ENCODE measurements around the gene CCDC40.

The CCDC40 gene

GRCh38 chr17:80147035-80147822 is 110.8 kb downstream of the CCDC40 start, which contains the start of gene EIF4A3:
EIF4A3 (minus strand) TSS chr17:80147128; CDS start chr17:80146961, 167 bp downstream.
- peaks cover 7% of the 10 kb centered on the region for H3K4me1 ChIP-seq
- peaks cover 19% of the 10 kb centered on the region for H3K79me2 ChIP-seq
- peak within 1 kb of the TSS; percentile 76 for H3K27ac ChIP-seq
- peak within 1 kb of the TSS; percentile 92 for H3K4me3 ChIP-seq (ENCODE audit: low read depth, low read length)
- no peak for TF ChIP-seq CTCF (IDR thresholded peaks at IDR 0.05)
- no peaks in the 10 kb centered on the region for H3K36me3 ChIP-seq (ENCODE audit: control insufficient read depth, insufficient read depth, low read length)
- H3K27me3 ChIP-seq (ENCODE audit: control insufficient read depth, insufficient read depth, low read length), result no peaks in the 10 kb centered on the region
- H3K9ac ChIP-seq, result peak within 1 kb of the TSS; percentile 75
- peak within 1 kb of the TSS; percentile 82 for H3K4me2 ChIP-seq (ENCODE audit: low read length)
- peak within 1 kb of the TSS; percentile 94 for H2AFZ ChIP-seq
- no peaks in the 10 kb centered on the region for H3K9me3 ChIP-seq (ENCODE audit: control insufficient read depth, low read length)
